Neuron (in vitro differentiated cells): Measurements from ENCODE around the gene TBX4.
"Not testable (repeated sequence)": the region's sequence is repeated elsewhere in the genome, so short reads cannot be mapped to it uniquely, and the experiment has no call there.

ENCODE experiments used
- H2AFZ ChIP-seq: one replicate; pipeline ENCODE4 v1.6.1; 2013; ENCODE audit warnings: low read depth, mild to moderate bottlenecking, inconsistent platforms, low read length, moderate library complexity
- H3K27me3 ChIP-seq: one replicate; pipeline ENCODE4 v1.6.1; 2013; ENCODE audit warnings: low read length; ENCODE audit not compliant: insufficient read depth
- H3K36me3 ChIP-seq: one replicate; pipeline ENCODE4 v1.6.1; 2013; ENCODE audit warnings: low read length; ENCODE audit not compliant: insufficient read depth
- H3K4me1 ChIP-seq: one replicate; pipeline ENCODE4 v1.6.1; 2013; ENCODE audit warnings: low read length; ENCODE audit not compliant: insufficient read depth
- H3K4me3 ChIP-seq: 2 replicates; pipeline ENCODE4 v1.5.1; 2013; ENCODE audit warnings: mild to moderate bottlenecking, low read length, moderate library complexity
- H3K9me3 ChIP-seq: one replicate; pipeline ENCODE4 v1.6.1; 2013; ENCODE audit warnings: low read length

TBX4 gene

GRCh38 chr17:61487989-61488595 is 35.9 kb downstream of the TBX4 start:
- no peaks in the 10 kb centered on the region for H3K9me3 ChIP-seq
- no peaks in the 10 kb centered on the region for H3K36me3 ChIP-seq
- no peak overlapping the region for H3K4me3 ChIP-seq
- H2AFZ ChIP-seq: no peak overlapping the region
- peaks cover 11% of the 10 kb centered on the region for H3K27me3 ChIP-seq
- peaks cover 11% of the 10 kb centered on the region for H3K4me1 ChIP-seq

GRCh38 chr17:61488878-61489718 is 36.9 kb downstream of the TBX4 start:
- no peaks in the 10 kb centered on the region for H3K36me3 ChIP-seq
- no peak overlapping the region for H2AFZ ChIP-seq
- H3K27me3 ChIP-seq: peaks cover 11% of the 10 kb centered on the region
- no peaks in the 10 kb centered on the region for H3K9me3 ChIP-seq
- no peak overlapping the region for H3K4me3 ChIP-seq
- H3K4me1 ChIP-seq: peaks cover 11% of the 10 kb centered on the region

GRCh38 chr17:61489719-61490490 is 37.7 kb downstream of the TBX4 start:
- Histone ChIP-seq H2AFZ (no peak overlapping the region), H3K9me3 (peaks cover 2% of the 10 kb centered on the region), H3K4me1 (peaks cover 11% of the 10 kb centered on the region), H3K36me3 (no peaks in the 10 kb centered on the region), H3K27me3 (peaks cover 11% of the 10 kb centered on the region), H3K4me3 (no peak overlapping the region)

- peaks cover 2% of the 10 kb centered on the region for H3K9me3 ChIP-seq
- H3K4me3 ChIP-seq: no peak overlapping the region
- H3K36me3 ChIP-seq: no peaks in the 10 kb centered on the region
- H2AFZ ChIP-seq: no peak overlapping the region
- peaks cover 11% of the 10 kb centered on the region for H3K27me3 ChIP-seq
- H3K4me1 ChIP-seq: peaks cover 11% of the 10 kb centered on the region
Measured at GRCh38 chr17:61490540-61490975, 38.3 kb downstream of the TBX4 start.

- H3K36me3 ChIP-seq: no peaks in the 10 kb centered on the region
- peaks cover 2% of the 10 kb centered on the region for H3K4me1 ChIP-seq
- peaks cover 2% of the 10 kb centered on the region for H3K9me3 ChIP-seq
- peaks cover 14% of the 10 kb centered on the region for H3K27me3 ChIP-seq
- no peak overlapping the region for H3K4me3 ChIP-seq
- no peak overlapping the region for H2AFZ ChIP-seq
Measured at GRCh38 chr17:61491981-61492380, 39.8 kb downstream of the TBX4 start.

GRCh38 chr17:61492759-61493526 is 40.7 kb downstream of the TBX4 start:
- Histone ChIP-seq H3K27me3 (peaks cover 14% of the 10 kb centered on the region), H3K4me3 (no peak overlapping the region), H2AFZ (no peak overlapping the region), H3K9me3 (peaks cover 2% of the 10 kb centered on the region), H3K36me3 (no peaks in the 10 kb centered on the region), H3K4me1 (no peaks in the 10 kb centered on the region)

GRCh38 chr17:61493830-61494324 is 41.7 kb downstream of the TBX4 start:
- not testable (repeated sequence) for H3K4me1 ChIP-seq, H3K9me3 ChIP-seq, H3K36me3 ChIP-seq, H3K4me3 ChIP-seq, H3K27me3 ChIP-seq, H2AFZ ChIP-seq

- Histone ChIP-seq H3K4me1 (no peaks in the 10 kb centered on the region), H3K27me3 (peaks cover 6% of the 10 kb centered on the region)
Measured at GRCh38 chr17:61494325-61495160, 42.3 kb downstream of the TBX4 start.

GRCh38 chr17:61495161-61495857 is 43.1 kb downstream of the TBX4 start:
- Histone ChIP-seq H3K9me3 (peaks cover 2% of the 10 kb centered on the region), H3K27me3 (peaks cover 6% of the 10 kb centered on the region), H3K4me3 (no peak overlapping the region), H3K4me1 (no peaks in the 10 kb centered on the region), H2AFZ (no peak overlapping the region), H3K36me3 (no peaks in the 10 kb centered on the region)

More at GRCh38 chr17:61494325-61495160, 42.3 kb downstream of the TBX4 start:
- H3K4me3 ChIP-seq: no peak overlapping the region
- peaks cover 2% of the 10 kb centered on the region for H3K9me3 ChIP-seq
- no peaks in the 10 kb centered on the region for H3K36me3 ChIP-seq
- H2AFZ ChIP-seq: no peak overlapping the region

- Histone ChIP-seq H3K27me3 (peaks cover 6% of the 10 kb centered on the region), H3K9me3 (peaks cover 2% of the 10 kb centered on the region), H2AFZ (no peak overlapping the region), H3K4me1 (no peaks in the 10 kb centered on the region), H3K36me3 (no peaks in the 10 kb centered on the region), H3K4me3 (no peak overlapping the region)
Measured at GRCh38 chr17:61496174-61496956, 44.1 kb downstream of the TBX4 start.
